NAMALWA (cell line): Measurements from ENCODE around the gene EEF2KMT.
"Not testable (repeated sequence)": the region's sequence is repeated elsewhere in the genome, so short reads cannot be mapped to it uniquely, and the experiment has no call there.

Experiments used
- DNase-seq: peaks from one replicate; pipeline ENCODE4 v3.0.0-alpha.2; 2015; ENCODE audit warnings: low spot score

EEF2KMT gene, protein sequence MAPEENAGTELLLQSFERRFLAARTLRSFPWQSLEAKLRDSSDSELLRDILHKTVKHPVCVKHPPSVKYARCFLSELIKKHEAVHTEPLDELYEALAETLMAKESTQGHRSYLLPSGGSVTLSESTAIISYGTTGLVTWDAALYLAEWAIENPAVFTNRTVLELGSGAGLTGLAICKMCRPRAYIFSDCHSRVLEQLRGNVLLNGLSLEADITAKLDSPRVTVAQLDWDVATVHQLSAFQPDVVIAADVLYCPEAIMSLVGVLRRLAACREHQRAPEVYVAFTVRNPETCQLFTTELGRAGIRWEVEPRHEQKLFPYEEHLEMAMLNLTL

DNA sequence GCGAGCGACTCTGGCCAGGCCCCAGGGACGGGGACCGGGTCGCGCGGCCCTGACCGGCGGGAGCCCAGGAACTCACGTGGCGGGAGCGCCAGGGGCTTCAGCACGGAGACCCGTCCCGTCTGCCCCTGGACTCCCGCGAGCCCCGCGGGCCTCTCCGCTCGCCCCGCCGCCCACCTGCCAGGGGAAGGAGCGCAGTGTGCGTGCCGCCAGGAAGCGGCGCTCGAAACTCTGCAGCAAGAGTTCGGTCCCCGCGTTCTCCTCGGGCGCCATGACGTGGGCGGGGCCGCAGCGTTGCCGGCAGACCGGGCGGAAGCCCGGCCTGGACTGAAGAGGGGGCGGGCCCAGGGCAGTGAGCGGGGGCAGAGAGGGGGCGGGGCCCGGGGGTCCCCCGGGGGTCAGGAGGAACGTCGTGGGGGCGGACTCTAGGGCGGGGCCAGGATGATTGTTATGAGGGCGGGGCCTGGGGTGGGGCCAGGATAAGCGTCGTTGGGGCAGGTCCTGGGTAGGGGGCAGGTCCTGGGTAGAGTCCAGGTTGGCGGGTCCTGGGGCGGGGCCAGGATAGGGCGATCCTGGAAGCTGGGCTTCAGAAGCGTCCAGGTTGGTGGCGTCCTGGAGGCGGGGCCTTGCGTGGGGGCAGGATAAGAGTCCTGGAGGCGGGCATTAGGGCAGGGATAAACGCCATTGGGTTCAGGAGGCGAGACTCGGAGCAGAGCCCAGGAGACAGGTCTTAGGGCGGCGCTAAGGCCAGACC is at the start of gene EEF2KMT:
EEF2KMT (minus strand) TSS at position 326 of the 751 bp plus-strand sequence; CDS start at position 270, 56 bp downstream.
- peak; percentile 98 for DNase-seq

DNA sequence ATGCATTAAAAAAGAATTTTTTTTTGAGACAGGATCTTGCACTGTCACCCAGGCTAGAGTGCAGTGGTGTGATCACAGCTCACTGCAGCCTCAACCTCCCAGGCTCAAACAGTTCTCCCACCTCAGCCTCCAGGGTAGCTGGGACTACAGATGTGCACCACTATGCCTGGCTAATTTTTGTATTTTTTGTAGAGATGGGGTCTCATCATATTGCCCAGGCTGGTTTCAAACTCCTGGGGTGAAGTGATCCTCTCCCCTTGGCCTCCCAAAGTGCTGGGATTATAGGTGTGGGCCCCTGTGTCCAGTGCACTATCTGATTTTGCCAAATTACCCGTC is 47.0 kb upstream of the EEF2KMT start:
- DNase-seq: not testable (repeated sequence)

DNA sequence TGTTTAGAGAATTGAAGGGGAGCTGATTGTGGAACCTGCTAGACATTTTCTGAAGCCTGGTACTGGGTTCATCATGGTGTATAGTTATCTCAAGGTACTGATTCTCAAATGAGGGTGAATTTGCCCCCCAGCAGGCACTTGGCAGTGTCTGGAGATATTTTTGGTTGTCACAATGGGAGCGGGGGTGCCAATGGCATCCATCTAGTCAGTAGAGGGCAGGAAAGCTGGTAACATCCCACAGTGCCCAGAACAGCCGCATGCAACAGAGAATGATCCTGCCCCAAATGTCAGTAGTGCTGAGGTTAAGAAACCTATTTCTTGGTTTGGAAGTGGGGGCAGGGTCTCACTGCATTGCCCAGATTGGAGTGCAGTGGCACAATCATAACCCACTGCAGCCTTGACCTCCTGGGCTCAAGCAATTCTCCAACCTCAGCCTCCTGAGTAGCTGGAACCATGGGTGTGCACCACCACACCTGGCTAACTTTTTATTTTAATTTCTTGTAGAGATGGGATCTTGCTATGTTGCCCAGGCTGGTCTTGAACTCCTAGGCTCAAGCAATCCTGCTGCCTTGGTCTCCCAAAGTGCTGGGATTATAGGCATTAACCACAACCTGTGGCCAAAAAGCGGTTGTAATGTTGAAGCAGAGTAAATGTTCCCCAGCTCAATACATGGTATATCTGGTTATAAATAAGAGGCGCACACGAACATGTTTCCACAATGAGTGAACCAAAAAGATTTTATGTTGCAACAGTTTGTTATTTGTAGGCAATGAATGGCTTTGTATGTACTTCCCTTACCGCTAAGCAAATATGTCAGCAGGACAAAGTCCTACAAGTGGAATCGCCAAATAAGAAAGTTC is 46.4 kb upstream of the EEF2KMT start:
- no peak for DNase-seq

DNA sequence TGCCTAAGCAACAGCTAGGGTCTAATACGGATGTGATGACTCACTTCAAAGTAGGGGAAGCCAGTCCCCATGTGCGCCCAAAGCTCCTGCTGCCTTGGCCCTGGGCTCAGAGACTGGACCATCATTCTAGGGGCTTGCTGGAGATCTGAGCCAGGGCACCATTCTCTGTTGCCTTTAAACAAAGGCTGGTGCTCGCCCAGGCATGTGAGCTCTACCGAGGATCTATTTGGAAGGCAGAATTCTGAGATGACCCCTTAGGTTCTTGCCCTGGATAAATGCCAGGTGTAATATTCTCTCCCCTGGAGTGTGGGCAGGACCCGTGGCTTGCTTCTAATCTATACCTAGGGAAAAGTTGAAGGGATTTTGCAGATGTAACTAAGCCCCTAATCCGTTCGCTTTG is 42.6 kb upstream of the EEF2KMT start:
- not testable (repeated sequence) for DNase-seq

DNA sequence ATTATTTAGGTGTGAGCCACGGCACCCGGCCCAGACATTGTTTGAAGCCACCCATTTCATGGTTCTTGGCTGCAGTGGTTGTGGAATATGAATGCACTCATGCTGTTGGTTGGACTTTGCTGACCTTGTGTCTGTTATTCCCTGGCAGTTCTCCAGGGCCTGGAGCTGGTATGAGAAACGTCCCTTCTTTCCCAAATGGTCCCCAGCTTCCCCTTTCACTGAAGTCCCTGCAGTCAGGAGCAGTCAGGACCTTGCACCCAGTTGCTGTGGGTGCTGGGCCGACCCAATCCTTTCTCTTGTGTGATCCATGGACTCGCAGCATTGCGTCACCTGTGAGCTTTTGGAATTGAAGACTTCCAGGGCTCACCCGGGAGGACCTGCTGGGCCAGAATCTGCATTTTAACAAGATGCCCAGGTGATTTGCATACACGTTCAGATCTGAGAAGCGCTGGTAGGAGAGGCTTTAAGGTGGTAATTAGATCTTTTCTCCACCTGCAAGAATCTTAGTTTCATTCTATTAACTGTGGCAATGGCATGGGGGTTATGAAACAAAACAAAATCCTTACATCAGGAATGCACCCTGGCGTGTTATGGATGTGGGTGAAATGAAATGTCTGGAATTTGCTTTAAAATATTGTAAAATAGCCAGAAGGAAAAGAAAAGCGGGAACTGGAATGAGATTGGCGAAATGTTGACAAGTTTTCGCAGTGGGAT is 37.3 kb upstream of the EEF2KMT start:
- DNase-seq: not testable (repeated sequence)

DNA sequence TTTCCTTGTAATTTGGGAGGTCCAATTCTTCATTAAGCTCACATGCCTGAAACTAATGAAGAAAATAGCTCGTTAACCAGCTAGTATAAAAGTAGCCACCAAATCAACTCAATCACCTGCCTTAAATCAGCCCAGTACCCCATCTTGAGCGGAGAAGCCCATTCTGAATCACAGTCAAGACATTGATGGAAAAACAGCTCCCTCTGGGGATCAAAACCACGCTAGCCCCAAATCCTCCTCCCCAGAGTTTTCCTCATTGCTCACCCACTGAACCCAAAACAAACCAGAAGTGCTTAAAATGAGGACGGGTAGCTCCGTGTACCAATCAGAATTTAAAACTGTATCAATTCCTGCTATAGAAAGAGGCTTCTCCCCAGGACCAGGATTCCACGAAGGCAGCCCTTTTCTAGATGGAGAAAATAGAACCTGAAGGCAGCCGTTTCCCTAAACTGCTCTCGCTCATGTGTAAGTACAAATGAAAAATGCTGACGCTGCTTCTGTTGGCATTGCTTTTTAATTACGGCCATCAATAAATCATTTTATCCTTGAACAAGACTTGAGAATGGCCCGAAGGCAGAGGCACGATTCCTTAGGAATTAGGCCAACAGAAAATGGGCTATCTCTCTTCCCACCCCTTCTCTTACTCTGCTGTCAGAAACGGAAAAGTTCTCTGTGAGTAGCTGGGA is 35.5 kb upstream of the EEF2KMT start:
- not testable (repeated sequence) for DNase-seq

DNA sequence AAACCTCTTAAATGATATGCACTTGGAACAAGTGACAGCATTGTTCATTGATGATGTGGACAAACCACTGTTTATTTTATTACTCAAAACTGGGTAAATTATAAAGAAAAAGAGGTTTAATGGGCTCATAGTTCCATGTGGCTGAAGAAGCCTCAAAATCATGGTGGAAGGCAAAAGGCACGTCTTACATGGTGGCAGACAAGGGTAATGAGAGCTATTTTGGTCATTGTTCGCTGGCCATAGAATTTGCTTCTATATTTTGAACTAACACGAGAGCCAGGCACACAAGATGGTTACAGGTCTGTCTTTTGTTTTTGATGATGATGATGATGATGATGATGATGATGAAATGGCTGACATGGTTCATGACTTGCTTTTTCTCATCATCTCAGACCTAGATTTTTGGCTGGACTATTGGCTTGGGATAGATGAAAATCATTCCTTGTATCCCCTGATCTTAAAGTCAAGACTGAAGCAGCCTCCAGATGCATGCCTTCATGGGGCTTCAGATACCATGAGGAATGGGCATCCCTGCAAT is 33.9 kb upstream of the EEF2KMT start:
- DNase-seq: not testable (repeated sequence)

DNA sequence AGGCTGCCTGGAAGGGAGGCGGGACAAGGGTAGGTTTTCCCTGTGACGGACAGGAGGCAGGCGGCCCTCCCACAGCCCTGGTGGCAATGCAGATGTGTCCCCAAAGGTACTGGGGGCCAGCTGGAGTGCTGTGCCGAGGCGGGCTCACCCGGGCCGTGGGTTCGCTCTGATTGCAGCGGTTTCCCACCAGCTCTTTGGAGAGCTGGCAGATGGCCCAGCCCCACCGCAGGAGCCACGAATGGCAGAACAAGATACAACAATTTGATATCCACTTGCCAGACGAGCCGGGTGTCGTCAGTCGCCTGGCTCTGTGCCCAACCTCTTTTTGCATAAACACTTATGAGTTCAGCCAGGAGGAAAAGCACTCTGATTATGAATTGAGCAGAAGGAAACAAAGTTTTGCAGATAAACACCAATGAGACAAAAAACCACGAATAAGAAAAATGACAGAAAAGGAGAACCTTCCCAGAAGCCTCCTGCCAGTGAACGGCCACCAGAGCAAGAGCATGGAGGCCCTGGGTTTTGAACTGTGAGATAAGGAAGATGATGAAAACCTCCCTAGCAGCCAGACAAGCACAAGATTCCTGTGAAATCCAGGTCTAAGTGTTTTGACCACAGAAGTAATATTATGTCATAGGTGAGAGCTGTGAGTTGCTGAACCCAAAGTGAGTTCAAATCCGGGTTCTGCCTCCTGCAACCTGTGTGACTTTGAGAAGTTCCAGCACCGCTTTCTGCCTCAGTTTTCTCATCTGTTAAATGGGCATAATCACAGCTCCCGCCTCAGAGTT is 19.9 kb upstream of the EEF2KMT start:
- DNase-seq: peak; percentile 57

DNA sequence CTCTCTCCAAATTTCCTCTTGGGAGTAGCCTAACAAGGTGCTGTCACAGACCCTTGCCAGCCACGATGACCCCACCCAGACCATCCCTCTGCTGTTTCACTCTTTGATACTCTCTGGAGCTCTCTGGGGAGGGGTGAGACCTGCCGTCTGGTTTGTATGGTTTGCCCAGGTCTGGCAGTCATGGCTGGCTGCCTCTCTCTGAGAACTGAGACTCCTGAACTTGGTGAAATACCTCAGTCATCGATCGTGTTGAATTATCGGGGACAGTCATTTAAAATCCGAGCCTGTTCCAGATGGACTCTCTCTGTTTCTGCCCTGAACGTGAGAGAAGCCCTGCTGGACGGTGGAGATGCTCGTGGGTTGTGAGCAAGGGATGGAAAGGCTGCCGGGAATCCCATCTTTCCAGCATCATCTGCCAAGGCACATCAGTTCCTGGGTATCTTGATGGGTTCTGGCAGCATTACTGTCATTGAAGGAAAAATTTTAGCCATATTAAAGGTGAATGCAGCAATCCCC is 19.2 kb upstream of the EEF2KMT start:
- not testable (repeated sequence) for DNase-seq

DNA sequence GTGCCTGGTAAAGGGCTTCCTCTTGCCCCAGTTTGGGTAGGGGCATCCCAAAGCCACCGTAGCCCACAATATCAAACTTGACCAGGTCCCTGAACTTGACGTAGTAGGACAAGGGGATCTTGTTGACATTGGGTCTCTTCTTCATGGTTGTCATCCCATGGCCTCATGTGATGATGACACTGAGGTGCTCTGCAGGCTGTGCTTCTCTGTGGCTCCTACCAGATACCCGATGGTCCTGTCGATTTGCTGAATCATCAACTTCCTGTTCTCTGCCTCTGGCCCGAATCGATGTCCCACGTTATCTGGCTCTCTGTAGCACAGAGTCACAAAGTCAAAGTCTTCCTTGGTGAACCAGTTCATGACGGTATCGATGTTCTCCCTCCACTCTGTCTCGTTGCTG is 13.3 kb upstream of the EEF2KMT start:
- DNase-seq: not testable (repeated sequence)

DNA sequence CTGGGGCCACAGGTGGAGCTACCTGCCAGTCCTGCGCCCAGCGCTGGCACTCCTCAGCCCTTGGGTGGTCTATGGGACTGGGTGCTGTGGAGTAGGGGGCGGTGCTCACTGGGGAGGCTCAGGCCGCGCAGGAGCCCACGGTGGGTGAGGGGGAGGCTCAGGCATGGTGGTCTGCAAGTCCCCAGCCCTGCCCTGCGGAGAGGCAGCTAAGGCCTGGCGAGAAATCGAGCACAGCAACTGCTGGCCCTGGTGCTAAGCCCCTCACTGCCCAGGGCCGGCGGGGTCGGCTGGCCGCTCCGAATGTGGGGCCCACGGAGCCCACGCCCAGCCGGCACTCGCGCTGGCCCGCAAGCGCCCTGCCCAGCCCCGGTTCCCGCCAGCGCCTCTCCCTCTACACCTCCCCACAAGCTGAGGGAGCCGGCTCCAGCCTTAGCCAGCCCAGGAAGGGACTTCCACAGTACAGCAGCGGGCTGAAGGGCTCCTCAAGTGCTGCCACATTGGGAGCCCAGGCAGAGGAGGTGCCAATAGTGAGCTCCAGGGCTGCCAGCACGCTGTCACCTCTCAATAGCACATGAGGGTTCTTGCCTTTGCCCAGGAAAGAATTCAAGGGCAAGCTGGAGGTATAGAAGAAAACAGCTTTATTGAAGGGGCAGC is 11.0 kb upstream of the EEF2KMT start:
- no peak for DNase-seq

DNA sequence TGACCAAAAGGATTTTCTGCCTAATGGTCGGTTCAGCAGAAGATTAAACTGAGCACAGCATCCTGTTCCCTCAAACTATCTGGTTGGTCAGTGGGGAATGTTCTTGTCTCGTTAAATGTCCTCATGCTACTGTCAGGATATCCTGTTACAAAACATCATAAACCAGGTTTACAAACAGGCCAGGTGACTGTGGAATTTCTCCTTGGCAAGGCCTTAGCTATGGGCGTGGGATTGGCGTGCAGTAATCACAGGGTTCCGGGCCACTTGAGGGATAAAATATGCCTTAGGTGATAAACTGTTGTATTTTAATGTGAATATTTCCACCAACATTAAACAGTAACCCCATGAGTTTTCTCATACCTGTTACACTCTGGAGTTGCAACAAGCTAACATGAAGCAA is 7.4 kb upstream of the EEF2KMT start:
- DNase-seq: not testable (repeated sequence)

DNA sequence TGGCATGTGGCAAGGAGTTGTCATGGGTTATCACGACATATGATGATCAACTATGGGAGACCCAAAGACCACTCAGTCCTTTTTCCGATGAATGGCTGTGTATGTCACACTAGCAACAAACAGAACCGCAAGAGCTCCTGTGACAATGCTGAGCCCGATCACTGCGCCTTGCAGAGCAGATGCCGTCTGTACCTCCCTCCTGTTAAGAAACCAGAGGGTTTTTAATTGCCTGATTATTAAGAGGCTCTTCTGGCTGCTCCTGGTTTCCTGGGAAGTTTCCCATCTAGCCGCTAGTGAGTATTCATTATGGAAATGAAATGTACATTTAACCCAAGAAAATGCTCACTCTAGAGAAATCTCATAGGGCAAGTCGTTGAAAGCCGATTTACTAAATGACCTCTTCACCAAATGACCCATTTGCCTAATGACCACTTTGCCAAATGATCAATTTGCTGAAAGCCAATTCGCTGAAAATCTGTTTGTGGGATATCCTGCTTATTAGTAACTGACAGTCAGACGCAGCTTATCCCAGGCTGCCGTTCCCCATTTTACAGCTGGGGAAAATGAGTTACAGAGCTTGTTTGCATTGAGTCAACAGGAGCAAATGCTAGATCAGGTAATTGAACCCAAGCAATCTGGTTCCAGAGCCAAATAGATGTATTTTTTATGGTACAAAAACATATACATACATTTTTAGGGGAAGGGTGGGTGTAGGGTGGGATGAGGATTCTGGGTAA is 5.9 kb upstream of the EEF2KMT start:
- not testable (repeated sequence) for DNase-seq

DNA sequence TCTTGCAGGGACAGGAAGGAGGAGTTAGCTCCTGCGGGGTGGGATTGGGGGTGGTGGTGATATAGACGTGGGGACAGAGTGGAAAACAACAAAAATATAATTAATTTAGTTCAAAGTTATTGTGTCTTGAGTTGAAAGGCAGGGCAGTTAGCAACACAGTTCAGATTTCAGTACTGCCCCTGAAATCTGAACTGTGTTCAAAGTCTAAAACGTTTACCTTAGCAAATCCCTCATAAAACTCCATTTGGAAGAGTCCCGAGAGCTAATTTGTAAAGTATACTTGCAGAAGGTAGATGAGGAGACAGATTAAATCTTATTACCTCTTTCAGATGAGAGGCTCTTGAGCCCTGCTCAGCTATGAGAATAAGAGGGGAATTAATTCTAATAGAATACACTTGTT is 1.6 kb upstream of the EEF2KMT start:
- peak; percentile 13 for DNase-seq

DNA sequence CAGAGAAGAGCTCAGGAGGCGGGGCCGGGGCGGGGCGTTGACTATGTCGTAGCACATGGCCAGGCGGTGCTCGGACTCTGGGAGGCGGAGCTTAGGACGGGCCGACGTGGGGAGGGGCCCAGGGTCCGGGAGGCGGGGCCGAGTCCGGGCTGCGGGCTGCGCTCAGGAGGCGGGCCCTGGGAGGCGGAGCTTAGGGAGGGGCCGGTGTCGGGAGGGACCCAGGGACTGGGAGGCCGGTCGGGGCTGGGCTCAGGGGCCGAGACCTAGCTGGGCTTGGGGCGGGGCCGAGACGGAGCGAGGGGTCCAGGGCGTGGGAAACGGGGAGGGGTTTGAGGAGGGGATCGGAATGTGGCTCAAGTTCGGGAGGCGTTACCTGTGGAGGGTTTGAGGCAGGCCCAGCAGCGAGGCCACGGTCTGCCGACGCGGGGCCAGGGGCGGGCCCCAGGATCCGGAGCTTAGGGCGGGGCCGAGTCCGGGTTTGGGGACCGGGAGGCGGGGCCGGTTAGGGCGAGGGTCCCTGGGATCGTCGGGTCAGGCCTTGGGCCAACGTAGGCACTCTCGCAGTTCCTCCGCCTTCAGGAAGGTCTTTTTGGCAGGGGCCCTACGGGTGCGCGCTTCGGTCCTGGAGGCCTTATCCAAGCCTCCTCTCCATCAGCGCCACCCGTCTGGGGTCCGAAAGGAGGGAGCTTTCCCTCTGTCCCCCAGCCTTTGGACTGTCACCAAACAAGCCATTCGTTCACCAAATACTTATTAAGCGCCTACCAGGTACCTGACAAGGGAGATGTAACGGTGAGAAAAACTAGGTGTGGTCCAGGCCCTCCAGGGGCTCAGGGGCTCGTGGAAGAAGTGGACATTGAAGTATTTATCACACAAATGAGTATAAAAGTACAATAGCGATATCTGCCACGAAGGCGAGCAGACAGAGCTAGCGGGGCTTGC is 895 bp upstream of the EEF2KMT start:
- peak; percentile 65 for DNase-seq

DNA sequence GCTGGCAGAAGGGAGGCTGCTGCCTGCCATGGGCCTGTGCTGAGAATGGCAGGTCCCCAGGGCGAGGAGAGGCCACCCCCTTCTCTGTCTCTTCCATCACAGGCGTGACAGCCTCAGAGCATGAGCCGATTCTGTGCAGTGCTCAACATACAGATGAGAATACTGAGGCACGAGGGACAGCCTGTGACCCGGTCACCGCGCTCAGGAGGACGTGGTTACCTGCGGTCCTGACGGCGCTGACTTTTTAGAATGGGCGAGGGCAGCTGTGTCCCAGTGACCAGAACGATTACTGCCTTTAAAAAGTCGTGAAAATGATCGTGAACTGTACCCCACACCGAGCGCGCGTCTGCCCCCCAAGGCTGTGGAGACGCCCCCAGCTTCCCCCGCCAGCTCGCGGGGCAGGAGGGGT is 530 bp downstream of the EEF2KMT start:
- DNase-seq: peak; percentile 80

DNA sequence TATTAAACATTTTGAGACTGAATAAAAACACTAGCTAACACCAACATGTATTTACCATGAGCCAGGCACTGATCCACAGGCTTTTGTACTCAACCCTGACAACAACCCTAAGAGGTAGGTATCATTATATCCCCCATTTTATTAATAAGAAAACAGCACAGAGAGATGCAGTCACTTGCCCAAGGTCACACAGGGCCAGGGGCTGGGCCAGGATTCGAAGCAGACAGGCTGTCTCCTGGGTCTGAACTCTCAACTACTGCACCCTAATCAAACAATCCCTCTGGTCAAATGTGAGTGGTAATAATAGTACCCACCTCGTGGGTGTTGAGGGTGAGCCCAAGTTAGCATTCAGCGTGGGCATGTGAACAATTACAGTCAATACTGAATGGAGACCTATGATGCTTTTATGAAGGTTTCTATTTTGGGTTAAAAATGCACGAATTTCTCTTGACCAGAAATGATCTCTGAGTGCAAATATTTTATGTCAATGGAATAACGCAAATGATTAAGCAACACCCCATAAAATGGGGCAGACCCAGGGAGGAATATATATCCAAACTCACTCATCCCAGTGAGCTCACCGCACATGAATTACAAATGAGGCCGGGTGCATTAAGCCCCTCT is 1.0 kb downstream of the EEF2KMT start:
- not testable (repeated sequence) for DNase-seq
